MM.1S (cell line): ENCODE data around the gene PUM1.

Source experiments
- DNase-seq: peaks from one replicate; pipeline ENCODE4 v3.0.0-alpha.2; 2015
- H2AFZ ChIP-seq: fragments of 300-600 bp; sonication (generic); 2 replicates; pipeline ENCODE4 v1.6.0; 2016; ENCODE audit warnings: antibody characterized with exemption, low read length
- H3F3A ChIP-seq: fragments of 300-600 bp; sonication (generic); 2 replicates; pipeline ENCODE4 v1.6.1; 2016; ENCODE audit warnings: mild to moderate bottlenecking, antibody characterized with exemption, low read length, moderate library complexity, mixed read lengths; ENCODE audit not compliant: insufficient read depth
- H3K27ac ChIP-seq: fragments of 300-600 bp; sonication (generic); 2 replicates; pipeline ENCODE4 v1.5.1; 2016; ENCODE audit warnings: mild to moderate bottlenecking, low read length
- H3K27me3 ChIP-seq: fragments of 300-600 bp; sonication (generic); replicated peaks from 2 replicates; pipeline ENCODE4 v1.6.0; 2016; ENCODE audit warnings: low read length; ENCODE audit not compliant: insufficient read depth
- H3K36me3 ChIP-seq: fragments of 300-600 bp; sonication (generic); replicated peaks from 2 replicates; pipeline ENCODE4 v1.6.1; 2016; ENCODE audit warnings: mild to moderate bottlenecking, low read length, mixed read lengths; ENCODE audit not compliant: insufficient read depth
- H3K4me1 ChIP-seq: fragments of 300-600 bp; sonication (generic); 2 replicates; pipeline ENCODE4 v1.6.1; 2016; ENCODE audit warnings: low read length, mixed read lengths
- H3K4me2 ChIP-seq: fragments of 300-600 bp; sonication (generic); 2 replicates; pipeline ENCODE4 v1.6.0; 2016; ENCODE audit warnings: low read depth, low read length
- H3K4me3 ChIP-seq: fragments of 300-600 bp; sonication (generic); 2 replicates; pipeline ENCODE4 v1.5.1; 2016; ENCODE audit warnings: low read length, mixed read lengths
- H3K79me2 ChIP-seq: fragments of 300-600 bp; sonication (generic); 2 replicates; pipeline ENCODE4 v1.6.1; 2016; ENCODE audit warnings: mixed run types, low read length, mixed read lengths
- H3K9ac ChIP-seq: fragments of 300-600 bp; sonication (generic); 2 replicates; pipeline ENCODE4 v1.6.1; 2016; ENCODE audit warnings: low read length, mixed read lengths
- H3K9me2 ChIP-seq: fragments of 300-600 bp; sonication (generic); replicated peaks from 2 replicates; pipeline ENCODE4 v1.6.1; 2016; ENCODE audit warnings: mild to moderate bottlenecking, low read length, mixed read lengths; ENCODE audit not compliant: insufficient read depth
- H3K9me3 ChIP-seq: fragments of 300-600 bp; sonication (generic); replicated peaks from 2 replicates; pipeline ENCODE4 v1.6.1; 2016; ENCODE audit warnings: mild to moderate bottlenecking, low read length, mixed read lengths; ENCODE audit not compliant: insufficient read depth
- H4K20me1 ChIP-seq: fragments of 300-600 bp; sonication (generic); 2 replicates; pipeline ENCODE4 v1.6.1; 2016; ENCODE audit warnings: mild to moderate bottlenecking, low read length, moderate library complexity, mixed read lengths; ENCODE audit not compliant: insufficient read depth
- CTCF ChIP-seq: fragments of 300-600 bp; sonication (generic); IDR thresholded peaks from 2 replicates; pipeline ENCODE4 v1.5.1; 2016; ENCODE audit warnings: antibody characterized with exemption, low read length, mixed read lengths
- EZH2 ChIP-seq: fragments of 300-600 bp; sonication (generic); optimal IDR thresholded peaks from 2 replicates; pipeline ENCODE3; 2017; ENCODE audit warnings: low read depth, mild to moderate bottlenecking, antibody characterized with exemption, low read length, mixed read lengths
- EZH2phosphoT487 ChIP-seq: fragments of 300-600 bp; sonication (generic); IDR thresholded peaks from 2 replicates; pipeline ENCODE4 v1.6.1; 2018; ENCODE audit warnings: antibody characterized with exemption, low read length

The PUM1 gene

GRCh38 chr1:30889511-30889910, 176.0 kb downstream of the PUM1 start:
- H2AFZ ChIP-seq: no peak overlapping the region
- no peak for DNase-seq
- H3K27ac ChIP-seq: no peak overlapping the region
- H3K27me3 ChIP-seq: peaks cover 21% of the 10 kb centered on the region
- H4K20me1 ChIP-seq: no peaks in the 10 kb centered on the region
- no peaks in the 10 kb centered on the region for H3K4me1 ChIP-seq
- H3K9me3 ChIP-seq: no peaks in the 10 kb centered on the region
- no peak overlapping the region for H3K4me2 ChIP-seq
- H3K9me2 ChIP-seq: no peaks in the 10 kb centered on the region
- H3K36me3 ChIP-seq: no peaks in the 10 kb centered on the region
- no peak for TF ChIP-seq EZH2phosphoT487
- no peak for TF ChIP-seq EZH2
- TF ChIP-seq CTCF: no peak
- no peaks in the 10 kb centered on the region for H3K79me2 ChIP-seq
- no peak overlapping the region for H3K4me3 ChIP-seq
- no peaks in the 10 kb centered on the region for H3F3A ChIP-seq
- H3K9ac ChIP-seq: no peak overlapping the region

GRCh38 chr1:30888975-30889374, 176.5 kb downstream of the PUM1 start:
- Histone ChIP-seq H3K27me3 (peaks cover 26% of the 10 kb centered on the region), H3K79me2 (no peaks in the 10 kb centered on the region), H3K9me3 (no peaks in the 10 kb centered on the region), H3K27ac (no peak overlapping the region), H2AFZ (no peak overlapping the region), H3K9ac (no peak overlapping the region), H3F3A (no peaks in the 10 kb centered on the region), H3K4me1 (no peaks in the 10 kb centered on the region), H3K9me2 (no peaks in the 10 kb centered on the region), H3K36me3 (no peaks in the 10 kb centered on the region), H4K20me1 (no peaks in the 10 kb centered on the region), H3K4me2 (no peak overlapping the region), H3K4me3 (no peak overlapping the region)
- DNase-seq: no peak
- TF ChIP-seq EZH2 (no peak), CTCF (no peak), EZH2phosphoT487 (no peak)

GRCh38 chr1:30888391-30888790, 177.1 kb downstream of the PUM1 start:
- Histone ChIP-seq H3K4me2 (no peak overlapping the region), H3K9me3 (no peaks in the 10 kb centered on the region), H3K36me3 (no peaks in the 10 kb centered on the region), H3K4me3 (no peak overlapping the region), H3K4me1 (no peaks in the 10 kb centered on the region), H3F3A (no peaks in the 10 kb centered on the region), H2AFZ (no peak overlapping the region), H3K27ac (no peak overlapping the region), H3K9me2 (no peaks in the 10 kb centered on the region), H3K27me3 (peaks cover 31% of the 10 kb centered on the region), H3K9ac (no peak overlapping the region), H3K79me2 (no peaks in the 10 kb centered on the region), H4K20me1 (no peaks in the 10 kb centered on the region)
- TF ChIP-seq EZH2phosphoT487 (no peak), CTCF (no peak), EZH2 (no peak)
- DNase-seq: no peak
